Measurements from ENCODE around the gene CLEC1A. TPM values are rescaled to one million over a fixed set of nuclear protein-coding genes. Genes with fewer than 3 reads are reported as not detected.

Gene CLEC1A
- total RNA-seq, 4 donors from 2014 or later: 0.55 to 14.1 (median 3.8) TPM; not detected in 1

DNA sequence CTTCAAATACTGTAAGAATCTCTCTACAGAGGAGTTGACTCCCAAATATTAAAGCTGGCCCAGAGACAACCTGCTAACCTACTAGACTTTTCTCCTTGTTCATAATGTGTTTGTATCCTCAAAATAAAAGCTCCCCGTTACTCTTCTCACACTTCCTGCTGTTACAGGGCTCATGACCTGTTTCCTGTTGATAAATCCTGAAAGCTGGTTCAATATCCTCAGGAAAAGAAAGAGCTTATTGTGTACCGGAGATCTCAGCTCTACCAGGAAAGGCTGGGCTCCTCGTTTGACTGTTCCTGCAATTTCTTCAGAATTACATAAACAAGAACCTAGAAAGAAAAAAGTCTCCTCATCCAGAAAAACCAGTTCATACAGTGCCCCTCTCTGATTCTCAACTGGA lies 30.8 kb downstream of the CLEC1A start:
- TF ChIP-seq POLR2A (IDR thresholded peaks at IDR 0.05) (no peak), POLR2AphosphoS5 (IDR thresholded peaks at IDR 0.05) (no peak), EP300 (IDR thresholded peaks at IDR 0.05; ENCODE audit: low read depth) (no peak)
- TF ChIP-seq, protein P1, sequence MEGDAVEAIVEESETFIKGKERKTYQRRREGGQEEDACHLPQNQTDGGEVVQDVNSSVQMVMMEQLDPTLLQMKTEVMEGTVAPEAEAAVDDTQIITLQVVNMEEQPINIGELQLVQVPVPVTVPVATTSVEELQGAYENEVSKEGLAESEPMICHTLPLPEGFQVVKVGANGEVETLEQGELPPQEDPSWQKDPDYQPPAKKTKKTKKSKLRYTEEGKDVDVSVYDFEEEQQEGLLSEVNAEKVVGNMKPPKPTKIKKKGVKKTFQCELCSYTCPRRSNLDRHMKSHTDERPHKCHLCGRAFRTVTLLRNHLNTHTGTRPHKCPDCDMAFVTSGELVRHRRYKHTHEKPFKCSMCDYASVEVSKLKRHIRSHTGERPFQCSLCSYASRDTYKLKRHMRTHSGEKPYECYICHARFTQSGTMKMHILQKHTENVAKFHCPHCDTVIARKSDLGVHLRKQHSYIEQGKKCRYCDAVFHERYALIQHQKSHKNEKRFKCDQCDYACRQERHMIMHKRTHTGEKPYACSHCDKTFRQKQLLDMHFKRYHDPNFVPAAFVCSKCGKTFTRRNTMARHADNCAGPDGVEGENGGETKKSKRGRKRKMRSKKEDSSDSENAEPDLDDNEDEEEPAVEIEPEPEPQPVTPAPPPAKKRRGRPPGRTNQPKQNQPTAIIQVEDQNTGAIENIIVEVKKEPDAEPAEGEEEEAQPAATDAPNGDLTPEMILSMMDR (IDR thresholded peaks at IDR 0.05): no peak
- Histone ChIP-seq H3K27me3 (no peaks in the 10 kb centered on the region), H3K4me3 (no peak overlapping the region), H3K4me1 (peaks cover 0 to 6% (median 2%) of the 10 kb centered on the region in 4 donors), H3K27ac (peak overlapping the region in 3 of 4 donors; percentile 8 to 56 (median 51)), H3K36me3 (no peaks in the 10 kb centered on the region), H3K9me3 (no peaks in the 10 kb centered on the region)
- intact Hi-C loops (cut with DNase I; ENCODE audit: low total_unique reads): no loop called here
- in situ Hi-C loops (cut with MboI; ENCODE audit: low pct_ligation_motif_present in 1 of 4, low pct_unique_long_range_greater_than_20kb in 1 of 4, low sequenced_read_pairs in 3 of 4): no loop called here
- DNase-seq: no peak
- WGBS, 2 donors (ENCODE audit: low coverage in 1 of 2): 17 to 35% methylated on average over 2 to 3 of the region's 3 CpGs

DNA sequence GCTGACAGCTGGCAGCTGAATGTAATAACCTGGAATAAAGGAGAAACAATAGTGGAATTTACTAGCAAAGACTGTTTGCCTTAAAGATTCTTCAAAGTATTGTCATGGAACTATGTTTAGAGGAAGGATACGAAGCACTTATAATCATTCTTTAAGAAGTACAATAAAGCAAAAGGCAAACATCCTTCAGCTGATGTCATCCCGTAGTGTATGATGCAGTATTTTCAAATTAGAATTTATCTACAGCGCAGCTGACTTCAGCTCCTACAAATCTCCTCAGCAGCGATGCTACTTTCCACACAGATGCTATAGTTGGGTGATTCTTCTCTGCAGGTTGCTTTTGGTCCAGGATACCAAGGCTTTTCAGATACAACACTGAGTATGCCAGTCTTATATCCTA lies 31.5 kb downstream of the CLEC1A start:
- no peak for DNase-seq
- TF ChIP-seq, protein P1 (IDR thresholded peaks at IDR 0.05): no peak
- Histone ChIP-seq H3K36me3 (no peaks in the 10 kb centered on the region), H3K27me3 (no peaks in the 10 kb centered on the region), H3K27ac (peak overlapping the region in 3 of 4 donors; percentile 8 to 56 (median 51)), H3K9me3 (no peaks in the 10 kb centered on the region), H3K4me1 (peaks cover 0 to 6% (median 2%) of the 10 kb centered on the region in 4 donors), H3K4me3 (no peak overlapping the region)
- 30 to 39% methylated on average over 4 of the region's 4 CpGs for WGBS, 2 donors (ENCODE audit: low coverage in 1 of 2)
- in situ Hi-C loops (cut with MboI; ENCODE audit: low pct_ligation_motif_present in 1 of 4, low pct_unique_long_range_greater_than_20kb in 1 of 4, low sequenced_read_pairs in 3 of 4): no loop called here
- intact Hi-C loops (cut with DNase I; ENCODE audit: low total_unique reads): no loop called here

DNA sequence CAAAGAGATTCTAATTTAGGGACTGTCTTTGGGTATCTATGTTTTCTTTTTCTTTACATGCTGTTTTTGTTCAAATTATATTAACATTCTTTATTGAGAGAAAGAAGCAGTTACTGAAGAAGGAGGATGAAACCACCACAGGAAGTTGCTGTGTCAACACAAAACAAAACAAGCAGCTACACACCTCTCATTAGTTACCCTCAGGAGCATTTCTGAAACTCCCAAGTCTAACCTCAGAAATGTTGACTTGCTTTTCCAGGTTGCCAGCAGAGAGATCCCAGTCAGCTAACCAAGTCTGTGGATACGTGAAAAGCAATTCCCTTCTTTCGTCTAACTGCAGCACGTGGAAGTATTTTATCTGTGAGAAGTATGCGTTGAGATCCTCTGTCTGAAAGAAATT lies 33.5 kb downstream of the CLEC1A start:
- no peak overlapping the region for H3K27ac ChIP-seq
- in situ Hi-C loops (cut with MboI; ENCODE audit: low pct_ligation_motif_present in 1 of 4, low pct_unique_long_range_greater_than_20kb in 1 of 4, low sequenced_read_pairs in 3 of 4) (no loop called here), intact Hi-C loops (cut with DNase I; ENCODE audit: low total_unique reads) (no loop called here)

DNA sequence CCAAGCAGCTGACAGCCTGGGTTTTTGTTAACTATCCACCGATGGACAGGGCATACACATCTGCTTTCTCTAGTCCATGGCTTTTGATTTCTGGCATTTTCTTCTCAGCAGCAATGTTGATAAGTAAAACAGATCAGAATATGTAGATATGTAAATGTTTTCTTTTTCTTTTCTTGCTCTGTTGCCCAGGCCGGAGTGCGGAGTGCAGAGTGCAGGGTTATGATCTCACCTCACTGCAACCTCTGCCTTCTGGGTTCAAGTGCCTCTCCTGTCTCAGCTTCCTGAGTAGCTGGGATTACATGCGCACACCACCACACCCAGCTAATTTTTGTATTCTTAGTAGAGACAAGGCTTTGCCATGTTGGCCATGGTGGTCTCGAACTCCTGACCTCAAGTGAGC lies 40.4 kb downstream of the CLEC1A start:
- Histone ChIP-seq H3K4me3 (no peak overlapping the region), H3K9me3 (no peaks in the 10 kb centered on the region), H3K27me3 (no peaks in the 10 kb centered on the region), H3K4me1 (no peaks in the 10 kb centered on the region), H3K27ac (no peak overlapping the region), H3K36me3 (no peaks in the 10 kb centered on the region)
- no peak for DNase-seq
- no peak for TF ChIP-seq EP300 (IDR thresholded peaks at IDR 0.05; ENCODE audit: low read depth)
- no peak for TF ChIP-seq POLR2AphosphoS5 (IDR thresholded peaks at IDR 0.05)
- TF ChIP-seq, protein P1 (IDR thresholded peaks at IDR 0.05): no peak
- no peak for TF ChIP-seq POLR2A (IDR thresholded peaks at IDR 0.05)
- in situ Hi-C loops (cut with MboI; ENCODE audit: low pct_ligation_motif_present in 1 of 4, low pct_unique_long_range_greater_than_20kb in 1 of 4, low sequenced_read_pairs in 3 of 4) (no loop called here), intact Hi-C loops (cut with DNase I; ENCODE audit: low total_unique reads) (no loop called here)
- WGBS, 2 donors (ENCODE audit: low coverage in 1 of 2): 80 to 87% methylated on average over 3 to 5 of the region's 5 CpGs

More for the DNA sequence above, 33.5 kb downstream of the CLEC1A start:
- Histone ChIP-seq H3K4me3 (no peak overlapping the region), H3K27me3 (no peaks in the 10 kb centered on the region), H3K9me3 (no peaks in the 10 kb centered on the region), H3K4me1 (peaks cover 0 to 6% (median 2%) of the 10 kb centered on the region in 4 donors), H3K36me3 (no peaks in the 10 kb centered on the region)
- no peak for DNase-seq
- 83 to 90% methylated on average over 4 of the region's 4 CpGs for WGBS, 2 donors (ENCODE audit: low coverage in 1 of 2)
- no peak for TF ChIP-seq POLR2AphosphoS5 (IDR thresholded peaks at IDR 0.05)
- TF ChIP-seq EP300 (IDR thresholded peaks at IDR 0.05; ENCODE audit: low read depth): no peak

DNA sequence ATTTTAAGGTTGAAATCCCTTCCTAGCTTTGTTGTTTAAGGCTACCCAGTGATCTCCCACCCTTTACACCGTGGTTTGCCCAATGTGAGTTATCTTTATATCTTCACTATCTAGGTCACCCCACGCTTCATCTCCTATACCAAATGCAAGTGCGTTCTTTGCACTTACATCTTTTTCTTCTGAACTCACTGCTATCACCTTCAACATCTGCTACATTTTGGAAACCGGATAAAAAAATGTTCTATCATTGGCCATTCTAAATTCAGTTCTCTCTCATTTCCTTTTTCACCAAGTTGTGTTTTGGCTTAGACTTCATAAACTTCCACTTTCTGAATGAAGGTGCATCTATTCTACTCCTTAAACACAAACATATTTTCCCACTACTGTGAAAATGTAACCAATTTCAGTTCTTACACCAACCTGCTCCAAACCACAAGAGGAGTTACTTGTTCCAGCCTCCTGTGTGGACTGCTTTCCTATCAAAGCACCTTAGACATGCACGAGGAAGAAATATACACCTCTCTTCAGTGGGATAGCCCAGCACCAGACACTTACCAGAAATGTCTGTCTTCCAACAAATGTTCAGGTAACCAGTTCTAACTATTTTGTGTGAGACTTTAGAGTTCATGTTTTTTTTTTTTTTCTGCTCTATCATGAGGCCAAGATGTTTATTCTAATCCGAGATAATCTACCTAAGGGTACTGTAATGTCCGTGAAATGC lies 46.4 kb downstream of the CLEC1A start:
- intact Hi-C loops (cut with DNase I; ENCODE audit: low total_unique reads): no loop called here
- in situ Hi-C loops (cut with MboI; ENCODE audit: low pct_ligation_motif_present in 1 of 4, low pct_unique_long_range_greater_than_20kb in 1 of 4, low sequenced_read_pairs in 3 of 4): no loop called here
- Histone ChIP-seq H3K9me3 (no peaks in the 10 kb centered on the region), H3K27me3 (no peaks in the 10 kb centered on the region), H3K4me3 (no peak overlapping the region), H3K4me1 (no peaks in the 10 kb centered on the region), H3K27ac (no peak overlapping the region), H3K36me3 (no peaks in the 10 kb centered on the region)
- no peak for TF ChIP-seq POLR2A (IDR thresholded peaks at IDR 0.05)
- TF ChIP-seq POLR2AphosphoS5 (IDR thresholded peaks at IDR 0.05): no peak
- no peak for TF ChIP-seq EP300 (IDR thresholded peaks at IDR 0.05; ENCODE audit: low read depth)
- TF ChIP-seq, protein P1 (IDR thresholded peaks at IDR 0.05): no peak
- 63 to 73% methylated on average over 6 to 7 of the region's 7 CpGs for WGBS, 2 donors (ENCODE audit: low coverage in 1 of 2)
- no peak for DNase-seq

All from transverse colon (tissue), 4 donors.